ENCODE measurements around the gene EP400. TPM values are rescaled to one million over a fixed set of nuclear protein-coding genes. Genes with fewer than 3 reads are reported as not detected.

EP400 gene, protein sequence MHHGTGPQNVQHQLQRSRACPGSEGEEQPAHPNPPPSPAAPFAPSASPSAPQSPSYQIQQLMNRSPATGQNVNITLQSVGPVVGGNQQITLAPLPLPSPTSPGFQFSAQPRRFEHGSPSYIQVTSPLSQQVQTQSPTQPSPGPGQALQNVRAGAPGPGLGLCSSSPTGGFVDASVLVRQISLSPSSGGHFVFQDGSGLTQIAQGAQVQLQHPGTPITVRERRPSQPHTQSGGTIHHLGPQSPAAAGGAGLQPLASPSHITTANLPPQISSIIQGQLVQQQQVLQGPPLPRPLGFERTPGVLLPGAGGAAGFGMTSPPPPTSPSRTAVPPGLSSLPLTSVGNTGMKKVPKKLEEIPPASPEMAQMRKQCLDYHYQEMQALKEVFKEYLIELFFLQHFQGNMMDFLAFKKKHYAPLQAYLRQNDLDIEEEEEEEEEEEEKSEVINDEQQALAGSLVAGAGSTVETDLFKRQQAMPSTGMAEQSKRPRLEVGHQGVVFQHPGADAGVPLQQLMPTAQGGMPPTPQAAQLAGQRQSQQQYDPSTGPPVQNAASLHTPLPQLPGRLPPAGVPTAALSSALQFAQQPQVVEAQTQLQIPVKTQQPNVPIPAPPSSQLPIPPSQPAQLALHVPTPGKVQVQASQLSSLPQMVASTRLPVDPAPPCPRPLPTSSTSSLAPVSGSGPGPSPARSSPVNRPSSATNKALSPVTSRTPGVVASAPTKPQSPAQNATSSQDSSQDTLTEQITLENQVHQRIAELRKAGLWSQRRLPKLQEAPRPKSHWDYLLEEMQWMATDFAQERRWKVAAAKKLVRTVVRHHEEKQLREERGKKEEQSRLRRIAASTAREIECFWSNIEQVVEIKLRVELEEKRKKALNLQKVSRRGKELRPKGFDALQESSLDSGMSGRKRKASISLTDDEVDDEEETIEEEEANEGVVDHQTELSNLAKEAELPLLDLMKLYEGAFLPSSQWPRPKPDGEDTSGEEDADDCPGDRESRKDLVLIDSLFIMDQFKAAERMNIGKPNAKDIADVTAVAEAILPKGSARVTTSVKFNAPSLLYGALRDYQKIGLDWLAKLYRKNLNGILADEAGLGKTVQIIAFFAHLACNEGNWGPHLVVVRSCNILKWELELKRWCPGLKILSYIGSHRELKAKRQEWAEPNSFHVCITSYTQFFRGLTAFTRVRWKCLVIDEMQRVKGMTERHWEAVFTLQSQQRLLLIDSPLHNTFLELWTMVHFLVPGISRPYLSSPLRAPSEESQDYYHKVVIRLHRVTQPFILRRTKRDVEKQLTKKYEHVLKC (N-terminal part only)
- polyA plus RNA-seq, result 11.1 TPM

- Mint-ChIP-seq H3K27me3 (no peaks in the 10 kb centered on the region), H3K36me3 (no peaks in the 10 kb centered on the region), H3K27ac (peak within 1 kb of the TSS; percentile 87 to 95 (median 94)), H3K9me3 (no peaks in the 10 kb centered on the region), H3K4me3 (peak within 1 kb of the TSS; percentile 92 to 97 (median 96)), H3K4me1 (peaks cover 14 to 17% (median 16%) of the 10 kb centered on the region in 3 donors)
Observed at GRCh38 chr12:131949431-131950181, at the start of gene EP400. EP400 (plus strand) TSS chr12:131949942; CDS start chr12:131960620, 10,678 bp downstream.

GRCh38 chr12:131900397-131900796 is 49.3 kb upstream of the EP400 start:
- Mint-ChIP-seq H3K4me1 (peaks cover 0 to 8% (median 4%) of the 10 kb centered on the region in 3 donors), H3K9me3 (no peaks in the 10 kb centered on the region), H3K27ac (no peak overlapping the region), H3K27me3 (no peaks in the 10 kb centered on the region), H3K4me3 (no peak overlapping the region), H3K36me3 (peaks cover 2% of the 10 kb centered on the region)

DNA sequence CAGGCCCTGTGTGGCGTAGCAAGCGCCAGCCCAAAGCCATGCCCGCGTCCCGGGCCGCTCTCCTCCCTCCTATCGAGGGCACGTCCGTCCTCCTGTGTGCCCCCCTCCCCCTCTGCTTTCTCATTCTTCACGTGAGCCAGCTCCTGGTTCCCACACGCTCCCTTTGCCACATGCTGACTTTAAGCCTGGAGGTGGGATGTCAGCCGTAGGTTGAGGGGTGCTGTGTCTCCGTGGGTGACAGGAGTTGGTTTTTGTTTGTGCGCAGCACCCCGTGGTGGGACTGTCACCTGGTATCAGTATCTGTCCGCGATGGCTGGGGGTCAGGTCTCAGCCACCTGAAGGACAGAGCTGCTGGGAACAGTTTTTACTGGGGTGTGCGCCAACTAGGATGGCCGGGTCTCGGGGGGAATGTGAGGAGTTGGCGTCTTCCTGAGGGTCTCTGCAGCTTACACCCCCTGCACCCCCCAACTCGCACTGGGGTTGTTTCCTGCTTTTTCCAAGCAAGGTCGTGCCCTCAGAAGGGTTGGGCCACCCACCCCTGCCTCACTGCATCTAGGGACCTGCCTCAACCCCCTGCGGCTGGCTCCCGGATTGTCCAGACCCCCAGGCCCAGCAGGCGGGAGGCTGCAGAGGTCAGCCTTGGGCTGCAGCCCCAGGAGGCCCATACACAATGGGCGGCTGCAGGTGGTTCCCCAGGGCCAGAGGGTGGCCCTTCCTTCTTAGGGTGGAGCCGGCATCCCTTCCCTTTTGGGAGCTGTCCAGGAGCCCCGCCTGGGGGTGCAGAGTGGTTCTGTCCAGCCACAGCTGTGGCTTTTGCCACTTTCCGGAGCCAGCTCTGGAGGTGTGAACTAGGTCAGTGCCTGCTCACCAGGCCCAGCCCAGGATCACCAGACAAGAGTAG is 48.1 kb upstream of the EP400 start:
- H3K27ac Mint-ChIP-seq, result peak overlapping the region in 1 of 3 donors; percentile 42
- H3K36me3 Mint-ChIP-seq, result peaks cover 2% of the 10 kb centered on the region
- no peaks in the 10 kb centered on the region for H3K27me3 Mint-ChIP-seq
- no peaks in the 10 kb centered on the region for H3K9me3 Mint-ChIP-seq
- H3K4me1 Mint-ChIP-seq, result peaks cover 0 to 9% (median 2%) of the 10 kb centered on the region in 3 donors
- peak overlapping the region in 1 of 4 donors; percentile 73 for H3K4me3 Mint-ChIP-seq

DNA sequence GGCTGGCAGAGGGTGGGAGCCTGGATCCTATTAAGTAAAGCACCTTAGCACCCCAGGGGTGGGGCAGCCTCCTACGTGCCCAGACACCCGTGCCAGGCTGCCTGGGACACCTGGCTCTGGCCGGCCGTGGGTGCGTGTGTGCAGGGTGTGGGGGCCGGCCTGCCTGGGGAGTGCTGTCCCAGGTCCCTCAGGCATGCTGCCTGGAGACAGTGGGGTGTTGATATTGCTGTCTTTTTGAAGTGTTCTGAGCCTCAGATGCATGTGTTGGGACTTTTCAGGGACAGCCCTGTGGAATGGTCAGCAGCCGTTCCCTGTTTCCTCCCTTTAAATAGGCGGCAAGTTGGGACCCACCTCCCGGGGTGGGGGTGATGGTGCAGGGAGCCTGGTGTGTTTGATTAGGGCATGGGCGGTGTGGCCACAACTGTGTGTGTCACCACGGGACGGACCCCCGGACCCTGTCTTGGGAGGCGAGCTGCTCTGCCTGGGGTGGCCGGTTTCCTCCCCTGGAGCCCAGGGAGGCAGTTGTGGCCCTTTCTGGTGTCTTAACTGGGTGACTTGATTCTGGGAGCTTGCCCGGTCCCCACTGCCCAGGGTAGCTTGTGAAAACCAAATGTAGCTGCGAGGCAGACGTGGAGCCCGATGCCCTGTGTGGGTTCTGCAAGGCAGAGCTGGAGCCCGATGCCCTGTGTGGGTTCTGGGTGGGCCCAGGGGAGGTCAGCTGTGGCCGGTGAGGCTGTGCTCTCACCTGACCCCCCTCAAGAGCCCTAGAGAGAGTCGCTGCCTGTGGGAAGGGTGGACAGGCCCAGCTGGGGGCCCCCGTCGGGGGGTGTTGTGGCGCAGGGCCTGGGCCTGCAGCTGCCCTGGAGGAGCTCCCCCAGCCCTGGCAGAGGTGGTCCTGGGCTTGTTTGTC is 47.2 kb upstream of the EP400 start:
- no peaks in the 10 kb centered on the region for H3K9me3 Mint-ChIP-seq
- H3K36me3 Mint-ChIP-seq, result peaks cover 2% of the 10 kb centered on the region
- peaks cover 0 to 7% (median 2%) of the 10 kb centered on the region in 3 donors for H3K4me1 Mint-ChIP-seq
- H3K27ac Mint-ChIP-seq, result no peak overlapping the region
- H3K27me3 Mint-ChIP-seq, result no peaks in the 10 kb centered on the region
- no peak overlapping the region for H3K4me3 Mint-ChIP-seq

- H3K36me3 Mint-ChIP-seq, result peaks cover under 1% of the 10 kb centered on the region
- no peaks in the 10 kb centered on the region for H3K9me3 Mint-ChIP-seq
- peaks cover 0 to 7% (median 2%) of the 10 kb centered on the region in 3 donors for H3K4me1 Mint-ChIP-seq
- no peak overlapping the region for H3K27ac Mint-ChIP-seq
- no peak overlapping the region for H3K4me3 Mint-ChIP-seq
- no peaks in the 10 kb centered on the region for H3K27me3 Mint-ChIP-seq
Observed at GRCh38 chr12:131903270-131904255, 46.2 kb upstream of the EP400 start.

DNA sequence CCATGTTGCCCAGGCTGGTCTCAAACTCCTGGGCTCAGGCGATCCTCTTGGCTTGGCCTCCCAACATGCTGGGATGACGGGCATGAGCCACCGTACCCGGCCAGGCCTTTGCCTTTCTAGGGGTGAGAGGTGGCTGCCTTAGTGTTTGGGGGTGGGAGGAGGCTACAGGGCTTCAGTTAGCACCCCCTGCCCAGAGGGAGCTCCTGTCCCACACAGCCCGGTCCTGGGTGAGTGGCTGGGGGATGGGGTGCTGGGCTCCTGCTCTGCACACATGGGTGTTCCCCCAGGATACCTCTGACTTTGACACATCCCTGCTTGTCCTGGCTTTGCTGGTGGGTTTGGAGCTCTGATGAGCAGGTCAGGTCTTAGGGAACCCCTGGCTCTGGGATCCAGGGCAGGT is 45.4 kb upstream of the EP400 start:
- H3K4me3 Mint-ChIP-seq, result no peak overlapping the region
- no peaks in the 10 kb centered on the region for H3K36me3 Mint-ChIP-seq
- no peak overlapping the region for H3K27ac Mint-ChIP-seq
- H3K9me3 Mint-ChIP-seq, result no peaks in the 10 kb centered on the region
- H3K27me3 Mint-ChIP-seq, result no peaks in the 10 kb centered on the region
- peaks cover 0 to 8% (median 2%) of the 10 kb centered on the region in 3 donors for H3K4me1 Mint-ChIP-seq

GRCh38 chr12:131905081-131905629 is 44.6 kb upstream of the EP400 start:
- Mint-ChIP-seq H3K36me3 (no peaks in the 10 kb centered on the region), H3K9me3 (no peaks in the 10 kb centered on the region), H3K27me3 (no peaks in the 10 kb centered on the region), H3K4me1 (peaks cover 0 to 6% (median 2%) of the 10 kb centered on the region in 3 donors), H3K27ac (peak overlapping the region in 1 of 3 donors; percentile 86), H3K4me3 (no peak overlapping the region)

- Mint-ChIP-seq H3K27ac (peak overlapping the region in 1 of 3 donors; percentile 86), H3K4me1 (peaks cover 0 to 6% (median 2%) of the 10 kb centered on the region in 3 donors), H3K9me3 (no peaks in the 10 kb centered on the region), H3K36me3 (no peaks in the 10 kb centered on the region), H3K4me3 (no peak overlapping the region), H3K27me3 (no peaks in the 10 kb centered on the region)
Observed at GRCh38 chr12:131905630-131906091, 44.1 kb upstream of the EP400 start.

DNA sequence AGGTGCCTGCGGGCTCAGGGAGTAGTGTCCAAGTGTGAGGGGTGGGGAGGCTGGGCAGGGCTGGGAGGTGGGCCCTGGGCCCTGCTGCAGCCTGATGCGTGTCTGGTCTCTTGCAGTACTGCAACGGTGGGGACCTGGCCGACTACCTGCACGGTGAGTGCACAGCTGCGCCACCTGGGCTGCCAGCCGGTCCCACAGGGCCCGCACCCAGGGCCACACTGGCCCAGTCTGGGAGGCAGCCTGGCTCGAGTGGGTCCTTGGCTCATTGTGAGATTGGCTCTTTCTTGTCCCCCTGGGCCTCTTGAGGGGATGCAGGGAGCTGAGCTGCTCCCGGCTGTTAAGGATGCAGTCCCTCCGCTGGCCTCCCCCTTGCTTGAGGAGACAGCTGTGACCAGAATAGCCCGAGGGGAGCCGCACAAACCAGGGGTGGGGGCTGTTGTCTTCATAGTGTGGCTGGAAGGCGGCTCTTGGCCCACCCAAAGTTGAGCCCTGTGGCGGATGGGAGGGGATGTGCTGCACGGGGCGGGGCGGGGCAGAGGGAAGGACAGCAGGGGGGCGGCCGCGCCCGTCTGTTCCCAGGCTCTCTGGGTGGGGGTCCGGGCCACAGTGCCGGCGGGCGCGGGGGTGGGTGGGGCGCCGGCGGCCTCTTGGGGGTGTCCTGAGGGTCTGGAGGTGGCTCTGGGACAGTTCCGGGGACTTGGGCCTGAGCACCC is 42.2 kb upstream of the EP400 start:
- Mint-ChIP-seq H3K9me3 (no peaks in the 10 kb centered on the region), H3K4me1 (peaks cover 0 to 3% (median 2%) of the 10 kb centered on the region in 3 donors), H3K27ac (no peak overlapping the region), H3K36me3 (peaks cover 3% of the 10 kb centered on the region), H3K4me3 (no peak overlapping the region), H3K27me3 (no peaks in the 10 kb centered on the region)

DNA sequence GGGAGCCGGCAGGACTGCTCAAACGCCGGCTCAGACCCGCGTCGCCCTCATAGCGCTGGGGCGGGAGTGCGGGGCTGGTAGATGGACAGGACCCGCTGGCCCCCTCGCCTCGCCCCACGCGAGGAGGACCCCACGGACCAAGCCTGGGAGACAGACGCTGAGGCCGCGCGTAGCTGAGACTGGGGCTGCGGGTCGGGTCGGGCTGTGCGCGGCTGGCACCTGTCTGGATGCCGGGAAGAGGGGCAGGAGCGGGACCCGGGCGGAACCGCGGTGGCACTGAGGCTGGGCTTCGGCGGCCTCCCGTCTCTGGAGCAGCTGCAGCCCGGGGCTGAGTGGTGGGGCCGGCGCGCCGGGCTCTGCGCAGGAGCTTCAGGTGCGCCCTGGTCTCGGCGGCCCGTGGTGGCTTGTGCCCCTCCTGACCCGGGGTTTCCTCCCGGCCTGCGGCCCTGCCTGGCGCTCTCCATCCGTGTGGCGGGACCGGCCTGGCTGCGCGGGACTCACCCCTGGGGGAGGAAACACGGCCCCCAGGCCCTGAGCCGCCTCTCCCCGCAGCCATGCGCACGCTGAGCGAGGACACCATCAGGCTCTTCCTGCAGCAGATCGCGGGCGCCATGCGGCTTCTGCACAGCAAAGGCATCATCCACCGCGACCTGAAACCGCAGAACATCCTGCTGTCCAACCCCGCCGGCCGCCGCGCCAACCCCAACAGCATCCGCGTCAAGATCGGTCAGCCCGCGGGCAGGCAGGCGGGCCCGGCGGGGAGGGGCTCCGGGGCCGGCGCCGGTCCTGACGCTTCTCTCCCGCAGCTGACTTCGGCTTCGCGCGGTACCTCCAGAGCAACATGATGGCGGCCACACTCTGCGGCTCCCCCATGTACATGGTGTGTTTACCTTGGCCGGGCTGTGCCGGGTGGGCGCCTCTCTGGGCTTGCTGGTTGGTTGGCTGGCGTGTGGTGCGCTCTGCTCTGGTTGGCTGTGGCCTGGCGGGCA is 41.4 kb upstream of the EP400 start:
- H3K27me3 Mint-ChIP-seq, result no peaks in the 10 kb centered on the region
- no peaks in the 10 kb centered on the region for H3K9me3 Mint-ChIP-seq
- H3K27ac Mint-ChIP-seq, result no peak overlapping the region
- peaks cover 3% of the 10 kb centered on the region for H3K36me3 Mint-ChIP-seq
- no peak overlapping the region for H3K4me3 Mint-ChIP-seq
- peaks cover 0 to 3% (median 2%) of the 10 kb centered on the region in 3 donors for H3K4me1 Mint-ChIP-seq
